IgD-negative memory B cell (primary cell): Measurements from ENCODE around the gene CHL1. TPM values are rescaled to one million over a fixed set of nuclear protein-coding genes. Genes with fewer than 3 reads are reported as not detected.
A peak's percentile ranks its signal among the peaks of the same experiment; 100 is the strongest.

Experiments used
- H3K27ac Mint-ChIP-seq, 3 donors: one replicate each; pipeline ENCODE4 v1.8.0; 2020 to 2022; ENCODE audit warnings: mild to moderate bottlenecking in 3 of 3, mixed read lengths in 3 of 3, moderate library complexity in 1 of 3
- H3K27me3 Mint-ChIP-seq: one replicate; pipeline ENCODE4 v1.8.0; 2021; ENCODE audit warnings: mixed read lengths
- H3K36me3 Mint-ChIP-seq: one replicate; pipeline ENCODE4 v1.8.0; 2020; ENCODE audit warnings: mild to moderate bottlenecking, mixed read lengths
- H3K4me1 Mint-ChIP-seq, 3 donors: one replicate each; pipeline ENCODE4 v1.8.0; 2020 to 2022; ENCODE audit warnings: mixed read lengths in 3 of 3, mild to moderate bottlenecking in 1 of 3
- H3K4me3 Mint-ChIP-seq, 4 donors: one replicate each; pipeline ENCODE4 v1.8.0; 2020 to 2022; ENCODE audit warnings: mild to moderate bottlenecking in 4 of 4, mixed read lengths in 4 of 4, moderate library complexity in 3 of 4
- H3K9me3 Mint-ChIP-seq, 3 donors: one replicate each; pipeline ENCODE4 v1.8.0; 2020 to 2021; ENCODE audit warnings: mixed read lengths in 3 of 3, mild to moderate bottlenecking in 1 of 3
- polyA plus RNA-seq: library from polyadenylated mRNA; unstranded; fragments of 300-500 nt; fragmentation: Illumina TruSeq; gene quantifications from one replicate; pipeline ENCODE4 v1.2.3, GENCODE V29; 2021

Gene CHL1
- polyA plus RNA-seq, 1 donor from 2014 or later: 4.1 TPM

DNA sequence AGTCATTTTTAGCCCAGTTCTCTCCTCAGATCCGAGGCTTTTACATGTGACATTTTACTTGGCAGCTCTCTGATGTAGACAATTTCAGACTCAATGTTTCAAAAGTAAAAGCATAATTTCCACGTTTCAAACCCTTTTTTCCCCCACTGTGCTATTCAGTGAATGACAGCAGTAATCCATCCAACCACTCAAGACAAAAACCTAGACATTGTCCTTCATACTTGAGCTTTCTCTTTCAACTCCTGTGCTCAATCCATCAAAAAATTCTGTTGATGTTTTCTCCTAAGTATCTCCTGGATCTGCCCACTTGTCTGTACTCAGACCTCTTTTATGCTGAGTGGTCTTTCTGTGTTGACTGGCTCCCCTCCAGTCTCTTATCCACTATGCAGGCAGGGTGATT is 214.7 kb downstream of the CHL1 start:
- Mint-ChIP-seq H3K27me3 (peaks cover 9% of the 10 kb centered on the region), H3K36me3 (no peaks in the 10 kb centered on the region), H3K27ac (no peak overlapping the region), H3K4me1 (no peaks in the 10 kb centered on the region), H3K9me3 (no peaks in the 10 kb centered on the region), H3K4me3 (no peak overlapping the region)

DNA sequence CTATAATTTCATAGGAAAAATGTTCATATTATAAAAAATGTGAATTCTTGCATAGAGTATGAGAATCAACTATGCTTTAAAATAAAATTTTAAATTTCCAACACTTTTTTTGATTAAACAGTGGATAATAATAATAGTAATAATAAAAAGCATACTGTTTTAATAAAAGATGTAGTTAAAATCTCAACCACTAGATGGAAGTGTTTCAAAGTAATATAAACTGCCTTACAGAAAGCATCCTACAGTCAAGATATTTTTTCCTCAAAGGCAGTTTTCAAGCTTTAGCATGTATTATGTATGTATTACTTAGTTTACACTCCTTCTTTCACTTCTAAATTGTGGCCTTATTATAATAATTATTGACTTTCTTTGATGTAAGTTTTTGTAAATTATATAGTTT is 217.5 kb downstream of the CHL1 start:
- Mint-ChIP-seq H3K27ac (no peak overlapping the region), H3K4me1 (peaks cover 0 to 2% (median 0%) of the 10 kb centered on the region in 3 donors), H3K36me3 (no peaks in the 10 kb centered on the region), H3K27me3 (peaks cover 9% of the 10 kb centered on the region), H3K9me3 (no peaks in the 10 kb centered on the region), H3K4me3 (no peak overlapping the region)

DNA sequence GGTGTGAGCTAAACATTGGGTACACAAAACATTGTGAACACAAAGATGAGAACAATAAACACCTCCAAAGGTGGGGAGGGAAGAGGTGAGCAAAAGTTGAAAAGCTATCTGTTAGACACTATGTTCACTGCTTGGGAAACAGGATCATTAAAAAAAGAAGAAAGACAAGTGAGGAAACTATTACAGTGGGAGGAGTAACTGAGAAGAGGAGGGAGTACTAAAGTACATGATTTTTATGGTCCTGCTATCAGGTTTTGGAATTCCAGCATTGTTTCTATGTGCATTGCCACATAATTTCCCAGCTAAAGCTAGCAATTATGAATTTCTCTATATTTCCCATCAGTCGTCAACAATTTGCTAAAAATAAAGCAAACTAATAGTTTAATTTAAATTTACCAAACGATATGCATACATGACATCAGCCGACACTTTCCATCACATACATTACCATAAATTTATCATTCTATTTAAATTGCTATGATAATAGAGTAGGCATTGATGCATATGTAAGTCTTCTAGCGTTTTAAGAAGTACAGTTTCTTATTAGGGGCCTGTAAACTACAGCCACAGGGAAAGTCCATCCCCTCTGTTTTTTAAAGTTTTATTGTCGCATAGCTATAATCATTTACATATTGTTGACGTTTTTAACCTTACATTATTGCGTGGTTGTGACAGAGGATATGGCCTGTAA is 221.8 kb downstream of the CHL1 start:
- Mint-ChIP-seq H3K36me3 (no peaks in the 10 kb centered on the region), H3K9me3 (no peaks in the 10 kb centered on the region), H3K4me1 (peaks cover 0 to 8% (median 3%) of the 10 kb centered on the region in 3 donors), H3K4me3 (no peak overlapping the region), H3K27ac (no peak overlapping the region), H3K27me3 (no peaks in the 10 kb centered on the region)

DNA sequence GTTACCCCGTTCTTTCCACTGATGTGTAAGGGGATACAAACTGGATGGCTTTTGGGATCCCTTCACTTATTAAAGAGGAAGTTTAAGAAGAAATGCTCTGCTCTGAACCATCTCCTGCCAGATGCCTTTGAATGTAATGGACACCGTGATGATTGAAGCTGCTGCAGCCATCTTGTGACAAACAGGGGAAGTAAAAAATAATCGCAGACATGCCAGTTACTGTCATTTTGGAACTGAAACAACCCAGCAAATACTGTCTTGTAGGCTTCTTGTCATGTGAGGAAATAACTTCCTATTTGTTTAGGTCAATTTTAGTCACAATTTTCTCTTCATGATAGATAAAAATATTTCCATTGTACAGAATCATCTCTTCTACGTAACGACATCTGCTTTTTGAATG is 224.0 kb downstream of the CHL1 start:
- Mint-ChIP-seq H3K9me3 (no peaks in the 10 kb centered on the region), H3K27ac (peak overlapping the region in 1 of 3 donors; percentile 8), H3K4me3 (peak overlapping the region in 3 of 4 donors; percentile 18 to 55 (median 30)), H3K36me3 (no peaks in the 10 kb centered on the region), H3K27me3 (no peaks in the 10 kb centered on the region), H3K4me1 (peaks cover 0 to 8% (median 3%) of the 10 kb centered on the region in 3 donors)

DNA sequence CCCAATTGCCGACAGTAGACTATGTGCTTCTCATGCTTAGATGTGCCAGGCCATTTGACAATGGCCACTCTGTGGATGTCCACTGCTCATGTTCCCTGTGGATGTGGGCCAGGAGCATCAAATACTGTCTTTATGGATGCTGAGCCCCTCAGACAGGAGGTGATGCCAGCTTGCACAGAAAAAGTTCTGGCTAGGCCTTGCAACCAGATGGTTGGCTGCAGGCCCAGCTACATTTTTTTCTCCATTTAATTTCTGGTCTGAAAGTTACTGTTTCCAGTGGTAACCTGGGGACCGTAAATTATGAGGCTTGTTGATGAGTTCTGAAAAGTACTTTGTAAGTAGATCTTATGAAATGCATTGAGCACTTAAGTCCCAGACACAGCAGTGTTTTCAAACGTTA is 228.5 kb downstream of the CHL1 start:
- Mint-ChIP-seq H3K4me3 (no peak overlapping the region), H3K27me3 (no peaks in the 10 kb centered on the region)

DNA sequence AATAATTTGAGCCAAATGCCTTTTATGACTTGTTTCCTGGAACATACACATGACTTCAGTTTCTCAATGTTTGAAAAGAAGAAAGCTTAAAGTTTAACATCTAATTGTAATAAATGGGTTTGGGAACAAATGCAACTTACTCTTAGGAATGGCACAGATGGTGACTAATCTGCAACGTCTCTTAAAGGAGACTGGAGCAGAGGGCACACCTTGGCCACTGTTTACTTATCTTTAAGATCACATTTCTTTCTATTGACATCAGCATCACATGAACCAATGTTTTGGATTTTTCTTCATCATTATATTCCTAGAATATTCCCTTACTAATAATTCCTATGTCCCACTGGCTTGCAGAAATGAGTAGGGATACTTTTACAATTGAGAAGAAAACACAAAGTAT is 229.5 kb downstream of the CHL1 start:
- Mint-ChIP-seq H3K9me3 (peaks cover 0 to 1% (median 0%) of the 10 kb centered on the region in 3 donors), H3K4me3 (no peak overlapping the region), H3K27ac (no peak overlapping the region)

More for the DNA sequence above, 228.5 kb downstream of the CHL1 start:
- H3K27ac Mint-ChIP-seq: no peak overlapping the region
- peaks cover 0 to 1% (median 0%) of the 10 kb centered on the region in 3 donors for H3K9me3 Mint-ChIP-seq
- H3K4me1 Mint-ChIP-seq: peaks cover 0 to 8% (median 1%) of the 10 kb centered on the region in 3 donors
- H3K36me3 Mint-ChIP-seq: no peaks in the 10 kb centered on the region

DNA sequence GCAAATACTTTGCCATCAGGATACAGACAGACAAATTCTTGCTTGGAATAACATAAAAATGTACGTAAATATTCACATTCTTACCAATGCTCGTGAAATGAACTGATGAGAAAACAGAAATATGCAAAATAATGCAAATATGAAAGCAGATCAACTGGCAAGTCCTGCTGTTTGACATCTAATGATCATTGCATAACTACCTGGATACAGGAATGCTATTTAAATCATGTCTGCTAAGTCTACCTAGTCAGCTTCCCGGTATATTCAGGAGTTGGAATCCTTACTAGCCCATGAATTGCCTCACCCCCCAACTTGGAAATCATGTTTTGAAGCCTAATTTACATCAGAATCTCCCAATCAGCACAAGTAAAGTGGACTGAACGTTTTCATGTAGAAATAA is 230.6 kb downstream of the CHL1 start:
- Mint-ChIP-seq H3K36me3 (no peaks in the 10 kb centered on the region), H3K27ac (no peak overlapping the region), H3K27me3 (no peaks in the 10 kb centered on the region), H3K4me1 (no peaks in the 10 kb centered on the region), H3K4me3 (no peak overlapping the region), H3K9me3 (peaks cover 0 to 1% (median 0%) of the 10 kb centered on the region in 3 donors)

More for the DNA sequence above, 229.5 kb downstream of the CHL1 start:
- Mint-ChIP-seq H3K4me1 (no peaks in the 10 kb centered on the region), H3K36me3 (no peaks in the 10 kb centered on the region), H3K27me3 (no peaks in the 10 kb centered on the region)

DNA sequence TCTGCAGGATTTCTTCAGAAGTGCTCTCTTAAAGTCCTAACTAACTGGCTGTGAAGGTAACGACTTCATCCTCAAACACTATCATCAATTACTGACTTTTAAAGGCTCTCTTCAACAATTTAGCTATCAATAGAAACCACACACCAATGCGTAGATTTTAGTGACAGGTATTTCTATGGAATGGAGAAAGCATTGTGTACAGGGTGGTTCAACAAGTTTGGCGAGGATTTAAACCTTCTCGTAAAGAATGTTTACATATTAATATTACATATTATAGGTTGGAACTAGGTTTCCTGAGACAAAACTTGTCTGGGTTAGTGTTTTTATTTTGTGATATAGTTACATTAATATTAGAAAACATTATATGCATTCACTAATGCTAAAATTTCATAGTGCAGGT is 233.6 kb downstream of the CHL1 start:
- no peak overlapping the region for H3K27ac Mint-ChIP-seq
- H3K9me3 Mint-ChIP-seq: peaks cover 0 to 1% (median 0%) of the 10 kb centered on the region in 3 donors
- no peak overlapping the region for H3K4me3 Mint-ChIP-seq
- H3K36me3 Mint-ChIP-seq: no peaks in the 10 kb centered on the region
- peaks cover under 1% of the 10 kb centered on the region for H3K27me3 Mint-ChIP-seq
- no peaks in the 10 kb centered on the region for H3K4me1 Mint-ChIP-seq

DNA sequence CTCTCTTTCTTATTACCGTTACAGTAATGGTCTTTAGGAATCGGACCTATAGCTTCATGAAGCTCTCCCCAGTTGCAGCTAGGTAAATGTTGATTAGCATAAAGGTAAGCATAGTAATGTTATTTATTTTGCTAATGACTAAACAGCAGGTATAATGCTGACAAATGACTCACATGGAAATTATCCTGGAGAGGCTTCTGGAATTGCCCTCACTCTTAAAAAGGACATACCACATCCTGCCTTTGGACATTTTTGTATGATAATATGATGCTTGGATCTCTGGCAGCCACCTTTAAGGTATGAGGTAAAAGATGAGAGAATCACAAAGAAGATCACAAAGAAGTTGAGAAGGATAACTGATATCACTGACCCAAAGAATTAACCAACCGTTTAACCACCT is 238.6 kb downstream of the CHL1 start:
- H3K9me3 Mint-ChIP-seq: peaks cover 0 to 3% (median 0%) of the 10 kb centered on the region in 3 donors
- H3K27ac Mint-ChIP-seq: no peak overlapping the region
- no peaks in the 10 kb centered on the region for H3K36me3 Mint-ChIP-seq
- H3K27me3 Mint-ChIP-seq: peaks cover 6% of the 10 kb centered on the region
- no peak overlapping the region for H3K4me3 Mint-ChIP-seq
- H3K4me1 Mint-ChIP-seq: no peaks in the 10 kb centered on the region

DNA sequence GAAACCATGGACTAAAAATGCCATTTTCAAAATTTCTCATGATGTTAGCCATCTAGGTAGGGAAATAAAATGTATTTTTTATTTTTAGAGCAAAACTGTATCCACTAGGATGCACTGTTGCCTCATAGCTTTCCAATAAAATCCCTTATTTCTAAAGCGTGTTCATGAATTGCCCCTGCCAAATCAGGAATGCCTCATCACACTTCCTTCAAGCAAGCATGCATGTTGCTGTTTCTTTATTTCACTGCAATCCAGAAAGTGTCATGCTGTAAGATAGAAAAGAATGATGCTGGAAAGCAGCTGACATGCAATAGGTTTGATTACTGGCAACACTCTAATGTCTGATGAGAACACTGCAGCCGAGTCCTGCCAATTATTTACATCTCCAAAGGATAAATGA is 239.5 kb downstream of the CHL1 start:
- no peaks in the 10 kb centered on the region for H3K36me3 Mint-ChIP-seq
- no peak overlapping the region for H3K27ac Mint-ChIP-seq
- H3K4me1 Mint-ChIP-seq: no peaks in the 10 kb centered on the region
- H3K9me3 Mint-ChIP-seq: peaks cover 0 to 3% (median 0%) of the 10 kb centered on the region in 3 donors
- no peak overlapping the region for H3K4me3 Mint-ChIP-seq
- peaks cover 6% of the 10 kb centered on the region for H3K27me3 Mint-ChIP-seq

DNA sequence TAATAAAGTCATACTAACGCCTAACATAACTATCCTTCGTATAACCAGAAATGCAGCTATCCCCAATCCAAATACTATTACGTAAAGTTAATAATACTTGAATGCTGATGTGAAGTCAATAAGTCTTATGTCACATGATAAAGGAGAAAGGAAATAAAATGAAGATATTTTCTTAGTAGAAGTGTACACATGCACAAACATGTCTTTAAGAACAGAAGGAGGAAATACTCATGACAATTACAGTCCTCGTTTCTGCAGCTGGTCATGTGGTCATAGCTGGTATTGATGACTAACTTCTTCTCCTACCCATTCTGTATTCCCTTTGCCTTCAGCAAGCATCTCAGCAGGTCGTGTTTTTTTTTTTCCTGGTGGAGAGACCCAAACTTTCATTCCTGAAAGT is 244.3 kb downstream of the CHL1 start:
- Mint-ChIP-seq H3K27me3 (peaks cover 4% of the 10 kb centered on the region), H3K36me3 (no peaks in the 10 kb centered on the region), H3K27ac (no peak overlapping the region), H3K4me1 (no peaks in the 10 kb centered on the region), H3K9me3 (peaks cover 0 to 6% (median 0%) of the 10 kb centered on the region in 3 donors), H3K4me3 (no peak overlapping the region)

DNA sequence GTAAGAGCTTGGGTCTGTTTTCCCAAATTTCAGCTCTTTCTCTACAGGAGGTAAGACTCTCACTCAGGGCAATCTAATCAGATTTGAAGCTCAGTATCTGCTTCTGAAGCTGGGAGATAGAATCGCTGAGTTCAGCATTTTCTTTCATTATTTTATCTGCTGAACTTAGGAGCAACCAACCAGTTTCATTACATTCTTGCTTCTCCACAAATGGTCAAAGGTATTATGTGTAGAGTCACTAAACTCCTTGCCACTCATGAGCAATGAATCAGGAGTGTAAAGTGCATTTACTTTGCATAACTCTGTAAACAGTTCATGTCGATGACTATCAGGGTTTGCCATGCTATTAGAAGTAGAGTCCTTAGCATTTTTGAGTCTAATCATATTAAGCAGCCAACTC is 249.4 kb downstream of the CHL1 start:
- no peaks in the 10 kb centered on the region for H3K4me1 Mint-ChIP-seq
- no peak overlapping the region for H3K4me3 Mint-ChIP-seq
- peaks cover 0 to 3% (median 0%) of the 10 kb centered on the region in 3 donors for H3K9me3 Mint-ChIP-seq
- H3K27me3 Mint-ChIP-seq: no peaks in the 10 kb centered on the region
- H3K36me3 Mint-ChIP-seq: no peaks in the 10 kb centered on the region
- H3K27ac Mint-ChIP-seq: no peak overlapping the region

DNA sequence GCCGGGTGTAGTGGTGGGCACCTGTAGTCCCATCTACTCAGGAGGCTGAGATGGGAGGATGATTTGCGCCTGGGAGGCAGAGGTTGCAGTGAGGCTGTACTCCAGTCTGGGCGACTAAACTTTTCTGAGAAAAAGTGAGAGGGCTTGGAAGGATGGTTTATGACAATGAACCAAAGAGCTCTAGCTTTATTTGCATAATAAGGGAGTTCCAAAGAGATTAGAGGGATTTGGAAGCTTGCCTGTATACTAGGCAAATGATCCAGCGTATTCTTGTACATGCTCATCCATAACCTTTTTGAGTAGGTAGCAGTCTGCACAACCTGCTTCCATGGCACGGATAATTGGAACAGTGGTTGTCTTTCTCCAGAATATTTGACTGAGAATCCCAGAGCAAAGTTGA is 251.1 kb downstream of the CHL1 start:
- Mint-ChIP-seq H3K36me3 (no peaks in the 10 kb centered on the region), H3K4me3 (no peak overlapping the region), H3K4me1 (no peaks in the 10 kb centered on the region), H3K9me3 (peaks cover 0 to 3% (median 0%) of the 10 kb centered on the region in 3 donors), H3K27ac (no peak overlapping the region), H3K27me3 (no peaks in the 10 kb centered on the region)

DNA sequence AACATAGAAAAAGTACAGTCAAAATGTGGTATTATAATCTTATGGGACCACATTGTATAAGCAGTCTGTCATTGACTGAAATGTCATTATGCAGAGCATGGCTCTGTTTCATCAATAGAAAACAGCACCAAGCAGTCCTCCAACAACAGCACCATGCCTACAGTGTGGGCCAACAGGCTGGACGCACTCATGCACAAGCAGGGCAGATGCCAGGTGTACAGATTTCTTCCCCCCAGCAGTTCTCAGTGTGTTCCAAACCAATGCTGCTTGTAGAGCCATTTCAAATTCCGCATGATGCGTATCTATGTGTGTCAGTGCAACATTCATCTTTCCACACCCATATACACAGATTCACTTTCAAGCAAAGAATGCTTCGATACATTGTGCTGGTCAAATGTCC is 253.1 kb downstream of the CHL1 start:
- Mint-ChIP-seq H3K27ac (no peak overlapping the region), H3K27me3 (no peaks in the 10 kb centered on the region), H3K9me3 (peaks cover 0 to 3% (median 0%) of the 10 kb centered on the region in 3 donors), H3K4me3 (no peak overlapping the region), H3K36me3 (no peaks in the 10 kb centered on the region), H3K4me1 (no peaks in the 10 kb centered on the region)

DNA sequence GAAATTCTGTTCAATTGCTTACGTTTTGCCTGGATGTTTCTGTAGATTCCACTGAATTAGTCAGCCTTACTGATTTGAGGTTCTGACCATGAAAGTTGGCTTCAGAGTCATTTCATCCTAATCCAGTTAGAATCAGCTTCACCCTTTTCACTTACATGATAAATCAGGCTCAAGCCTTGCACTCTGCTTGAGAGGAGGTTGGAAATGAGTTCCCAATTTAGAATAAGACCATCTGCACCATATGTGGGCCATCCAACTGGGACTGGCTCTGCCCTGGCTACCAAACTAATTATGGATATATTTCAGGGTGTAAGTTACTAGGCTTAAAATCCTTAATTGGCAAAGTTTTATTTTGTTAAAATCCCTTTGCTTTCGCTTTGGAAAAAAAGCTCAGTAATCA is 255.7 kb downstream of the CHL1 start:
- Mint-ChIP-seq H3K36me3 (no peaks in the 10 kb centered on the region), H3K4me1 (no peaks in the 10 kb centered on the region), H3K4me3 (no peak overlapping the region), H3K9me3 (no peaks in the 10 kb centered on the region), H3K27me3 (peaks cover 3% of the 10 kb centered on the region), H3K27ac (no peak overlapping the region)

DNA sequence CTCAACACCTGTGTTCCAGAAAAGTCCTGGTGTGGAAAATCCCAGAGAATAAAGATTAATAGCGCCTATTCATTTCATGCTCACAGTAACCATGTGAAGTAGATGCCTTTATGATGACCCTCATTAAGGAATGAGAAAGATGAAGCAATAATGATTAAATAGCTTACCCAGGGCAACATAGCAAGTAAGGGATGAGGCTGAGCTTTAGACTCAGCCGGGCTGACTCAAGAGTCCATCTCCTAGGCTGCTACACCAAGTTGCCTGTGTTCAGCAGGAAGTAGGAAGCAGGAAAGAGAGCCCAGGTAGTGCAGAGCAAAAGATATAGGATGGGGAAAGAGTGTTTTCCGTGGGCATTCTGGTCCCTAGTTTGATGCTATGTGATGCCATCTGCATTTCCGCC is 256.5 kb downstream of the CHL1 start:
- H3K4me3 Mint-ChIP-seq: no peak overlapping the region
- no peaks in the 10 kb centered on the region for H3K9me3 Mint-ChIP-seq
- H3K4me1 Mint-ChIP-seq: no peaks in the 10 kb centered on the region
- peaks cover 3% of the 10 kb centered on the region for H3K27me3 Mint-ChIP-seq
- H3K27ac Mint-ChIP-seq: no peak overlapping the region
- no peaks in the 10 kb centered on the region for H3K36me3 Mint-ChIP-seq
